K562 (cell line): ENCODE results near the gene TCL1B. TPM values are rescaled to one million over a fixed set of nuclear protein-coding genes. Genes with fewer than 3 reads are reported as not detected.

Experiments used
- ARID1B ChIP-seq: fragments of 450-650 bp; IDR thresholded peaks from 2 replicates; pipeline ENCODE4 v1.6.1; 2016; ENCODE audit warnings: antibody characterized with exemption, mild to moderate bottlenecking, inconsistent platforms
- ETV5 ChIP-seq: sonication (generic); formaldehyde crosslinking; IDR thresholded peaks from 2 replicates; pipeline ENCODE4 v1.4.0; 2020; ENCODE audit warnings: low read depth, mild to moderate bottlenecking, missing genetic modification reagents
- KAT7 ChIP-seq: sonication (generic); formaldehyde crosslinking; IDR thresholded peaks from 2 replicates; pipeline ENCODE4 v1.8.0; 2022; ENCODE audit warnings: missing genetic modification reagents, mild to moderate bottlenecking, borderline replicate concordance
- PHF21A ChIP-seq: fragments of 450-650 bp; IDR thresholded peaks from 2 replicates; pipeline ENCODE4 v1.6.1; 2017; ENCODE audit warnings: low read depth, borderline replicate concordance
- PRMT5 ChIP-seq: sonication (generic); formaldehyde crosslinking; IDR thresholded peaks from 2 replicates; pipeline ENCODE4 v1.5.0; 2020; ENCODE audit warnings: missing genetic modification reagents
- ZNF175 ChIP-seq: fragments of 200-800 bp; sonication (Bioruptor generic); IDR thresholded peaks from 2 replicates; pipeline ENCODE4 v1.6.1; 2016; ENCODE audit warnings: low read depth, mild to moderate bottlenecking, missing genetic modification characterization, missing compliant biosample characterization
- ZNF830 ChIP-seq: fragments of 250-450 bp; sonication (Bioruptor Pico); IDR thresholded peaks from 2 replicates; pipeline ENCODE4 v1.5.0; 2021; ENCODE audit warnings: mild to moderate bottlenecking
- ZSCAN32 ChIP-seq: fragments of 450-650 bp; formaldehyde crosslinking; IDR thresholded peaks from 2 replicates; pipeline ENCODE4 v1.4.0; 2020; ENCODE audit warnings: mild to moderate bottlenecking, moderate library complexity
- polyA plus RNA-seq, 8 experiments: library from polyadenylated mRNA; depleted of rRNA in 4 of 8; stranded (reverse) in 5 of 8; unstranded in 3 of 8; fragments of >200 nt; fragmentation: Nextera tagmentation in 2 of 8; fragmentation: Illumina TruSeq in 1 of 8; extraction: Ambion mirVana in 2 of 8; extraction: Trizol in 1 of 8; gene quantifications; 2 replicates each; pipeline versions ENCODE4 v1.2.1 to v1.2.3, GENCODE V29; 2011 to 2014; ENCODE audit warnings: inconsistent platforms in 1 of 8, missing spikeins in 1 of 8
- total RNA-seq, 7 experiments: library from RNA; depleted of rRNA in 6 of 7; stranded (reverse); fragments of >200 nt in 6 of 7; fragmentation: Illumina TruSeq in 2 of 7; extraction: Trizol in 2 of 7; gene quantifications; 2 replicates each; pipeline versions ENCODE4 v1.2.1 to v1.2.3, GENCODE V29; 2011 to 2021; ENCODE audit warnings: low replicate concordance in 1 of 7
- TF ChIP-seq, protein P1 (sequence below): fragments of 450-650 bp; IDR thresholded peaks from 2 replicates; pipeline ENCODE4 v1.6.1; 2018; ENCODE audit not compliant: partially characterized antibody
- TF ChIP-seq, protein P2 (sequence below), 2 experiments: IDR thresholded peaks; 2 replicates each; pipeline ENCODE4 v1.6.1; 2011; ENCODE audit warnings: borderline replicate concordance in 1 of 2, control low read depth in 1 of 2, low read depth in 1 of 2, low read length in 1 of 2, mild to moderate bottlenecking in 1 of 2, mixed read lengths in 1 of 2, moderate library complexity in 1 of 2; ENCODE audit not compliant: insufficient read depth in 1 of 2, insufficient read length in 1 of 2, poor library complexity in 1 of 2, severe bottlenecking in 1 of 2; ENCODE audit errors: extremely low read depth in 1 of 2

Gene TCL1B
- total and polyA plus RNA-seq, 9 of the 15 experiments (the other 6 are each of a cell fraction or from before 2014, with no cell fraction given): not detected

DNA sequence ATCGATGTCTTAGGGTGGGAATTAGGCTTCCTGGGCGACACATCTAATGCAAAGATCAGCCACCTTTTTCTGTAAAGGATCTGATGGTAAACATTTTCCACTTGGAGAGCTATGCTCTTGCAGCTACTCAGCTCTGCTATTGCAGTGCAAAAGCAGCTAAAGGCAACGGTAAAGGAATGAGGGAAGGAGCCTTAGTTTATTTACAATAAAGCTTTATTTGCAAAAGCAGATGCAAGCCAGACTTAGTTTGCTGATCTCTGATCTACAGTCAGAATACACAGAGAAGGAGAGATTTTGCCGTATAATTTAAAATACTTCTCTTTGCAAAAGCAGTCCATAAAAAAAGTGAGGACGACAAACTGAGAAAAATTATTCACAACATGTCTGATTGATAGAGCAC, 3.2 kb downstream of the TCL1B start (continued):
- TF ChIP-seq ZNF175 (CRISPR knock-in tag) (no peak), PRMT5 (CRISPR knock-in tag) (no peak), ARID1B (no peak), ZSCAN32 (CRISPR knock-in tag) (no peak), ETV5 (CRISPR knock-in tag) (no peak), PHF21A (no peak), ZNF830 (CRISPR knock-in tag) (no peak), KAT7 (CRISPR knock-in tag) (no peak)
- TF ChIP-seq, protein P1, sequence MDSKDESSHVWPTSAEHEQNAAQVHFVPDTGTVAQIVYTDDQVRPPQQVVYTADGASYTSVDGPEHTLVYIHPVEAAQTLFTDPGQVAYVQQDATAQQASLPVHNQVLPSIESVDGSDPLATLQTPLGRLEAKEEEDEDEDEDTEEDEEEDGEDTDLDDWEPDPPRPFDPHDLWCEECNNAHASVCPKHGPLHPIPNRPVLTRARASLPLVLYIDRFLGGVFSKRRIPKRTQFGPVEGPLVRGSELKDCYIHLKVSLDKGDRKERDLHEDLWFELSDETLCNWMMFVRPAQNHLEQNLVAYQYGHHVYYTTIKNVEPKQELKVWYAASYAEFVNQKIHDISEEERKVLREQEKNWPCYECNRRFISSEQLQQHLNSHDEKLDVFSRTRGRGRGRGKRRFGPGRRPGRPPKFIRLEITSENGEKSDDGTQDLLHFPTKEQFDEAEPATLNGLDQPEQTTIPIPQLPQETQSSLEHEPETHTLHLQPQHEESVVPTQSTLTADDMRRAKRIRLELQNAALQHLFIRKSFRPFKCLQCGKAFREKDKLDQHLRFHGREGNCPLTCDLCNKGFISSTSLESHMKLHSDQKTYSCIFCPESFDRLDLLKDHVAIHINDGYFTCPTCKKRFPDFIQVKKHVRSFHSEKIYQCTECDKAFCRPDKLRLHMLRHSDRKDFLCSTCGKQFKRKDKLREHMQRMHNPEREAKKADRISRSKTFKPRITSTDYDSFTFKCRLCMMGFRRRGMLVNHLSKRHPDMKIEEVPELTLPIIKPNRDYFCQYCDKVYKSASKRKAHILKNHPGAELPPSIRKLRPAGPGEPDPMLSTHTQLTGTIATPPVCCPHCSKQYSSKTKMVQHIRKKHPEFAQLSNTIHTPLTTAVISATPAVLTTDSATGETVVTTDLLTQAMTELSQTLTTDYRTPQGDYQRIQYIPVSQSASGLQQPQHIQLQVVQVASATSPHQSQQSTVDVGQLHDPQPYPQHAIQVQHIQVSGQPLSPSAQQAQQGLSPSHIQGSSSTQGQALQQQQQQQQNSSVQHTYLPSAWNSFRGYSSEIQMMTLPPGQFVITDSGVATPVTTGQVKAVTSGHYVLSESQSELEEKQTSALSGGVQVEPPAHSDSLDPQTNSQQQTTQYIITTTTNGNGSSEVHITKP: no peak
- TF ChIP-seq, protein P2, sequence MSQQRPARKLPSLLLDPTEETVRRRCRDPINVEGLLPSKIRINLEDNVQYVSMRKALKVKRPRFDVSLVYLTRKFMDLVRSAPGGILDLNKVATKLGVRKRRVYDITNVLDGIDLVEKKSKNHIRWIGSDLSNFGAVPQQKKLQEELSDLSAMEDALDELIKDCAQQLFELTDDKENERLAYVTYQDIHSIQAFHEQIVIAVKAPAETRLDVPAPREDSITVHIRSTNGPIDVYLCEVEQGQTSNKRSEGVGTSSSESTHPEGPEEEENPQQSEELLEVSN (IDR thresholded peaks at IDR 0.05; ENCODE audit: borderline replicate concordance in 1 of 2, extremely low read depth in 1 of 2, insufficient read depth in 1 of 2, insufficient read length in 1 of 2, low read depth in 1 of 2, low read length in 1 of 2, poor library complexity in 1 of 2, severe bottlenecking in 1 of 2): no peak
